AG20443 (cell line): ENCODE results near the gene SH3RF2.
"Not testable (repeated sequence)": the region's sequence is repeated elsewhere in the genome, so short reads cannot be mapped to it uniquely, and the experiment has no call there.

Experiments
- DNase-seq: peaks from one replicate; pipeline ENCODE4 v3.0.0; 2012; ENCODE audit warnings: low spot score, mixed read lengths

Gene SH3RF2, protein sequence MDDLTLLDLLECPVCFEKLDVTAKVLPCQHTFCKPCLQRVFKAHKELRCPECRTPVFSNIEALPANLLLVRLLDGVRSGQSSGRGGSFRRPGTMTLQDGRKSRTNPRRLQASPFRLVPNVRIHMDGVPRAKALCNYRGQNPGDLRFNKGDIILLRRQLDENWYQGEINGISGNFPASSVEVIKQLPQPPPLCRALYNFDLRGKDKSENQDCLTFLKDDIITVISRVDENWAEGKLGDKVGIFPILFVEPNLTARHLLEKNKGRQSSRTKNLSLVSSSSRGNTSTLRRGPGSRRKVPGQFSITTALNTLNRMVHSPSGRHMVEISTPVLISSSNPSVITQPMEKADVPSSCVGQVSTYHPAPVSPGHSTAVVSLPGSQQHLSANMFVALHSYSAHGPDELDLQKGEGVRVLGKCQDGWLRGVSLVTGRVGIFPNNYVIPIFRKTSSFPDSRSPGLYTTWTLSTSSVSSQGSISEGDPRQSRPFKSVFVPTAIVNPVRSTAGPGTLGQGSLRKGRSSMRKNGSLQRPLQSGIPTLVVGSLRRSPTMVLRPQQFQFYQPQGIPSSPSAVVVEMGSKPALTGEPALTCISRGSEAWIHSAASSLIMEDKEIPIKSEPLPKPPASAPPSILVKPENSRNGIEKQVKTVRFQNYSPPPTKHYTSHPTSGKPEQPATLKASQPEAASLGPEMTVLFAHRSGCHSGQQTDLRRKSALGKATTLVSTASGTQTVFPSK

DNA sequence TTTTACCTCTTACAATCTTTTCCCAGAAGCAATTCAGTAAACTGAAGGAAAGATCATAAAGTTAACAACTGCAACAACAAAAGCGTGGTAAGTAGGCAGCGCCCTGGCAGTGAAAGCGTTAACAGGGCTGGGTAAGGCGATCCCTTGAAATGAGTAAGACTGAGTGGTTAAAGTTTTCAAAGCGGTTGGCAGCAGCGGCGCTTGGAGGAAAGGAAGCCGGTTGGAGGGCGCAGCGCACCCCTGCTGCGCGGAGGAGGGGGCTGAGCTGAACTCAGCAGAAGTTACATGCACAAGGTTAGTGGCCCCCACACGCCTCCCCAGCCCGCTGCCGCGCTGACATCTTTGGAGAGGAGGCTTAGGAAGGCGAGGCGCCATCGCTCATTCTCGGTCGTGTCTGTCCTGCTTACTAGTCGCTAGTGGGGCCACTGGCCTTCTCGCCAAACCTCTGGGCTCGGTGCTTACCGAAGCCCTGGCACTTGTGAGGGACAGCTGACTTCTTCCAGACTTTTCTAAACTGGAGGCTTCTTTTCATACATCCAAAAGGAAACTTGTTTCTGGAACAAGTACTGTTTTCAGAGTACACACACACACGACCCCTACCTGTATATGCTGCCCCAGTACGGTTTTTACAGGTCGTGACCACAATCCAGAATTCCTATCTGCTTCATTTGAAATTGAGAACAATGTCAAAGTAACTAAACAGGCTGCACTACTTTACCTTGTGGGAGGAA is at the start of gene SH3RF2:
TSS of gene SH3RF2 (plus strand) at position 178 of the 731 bp plus-strand sequence. CDS start 1,351 bp downstream, outside the sequence.
- DNase-seq, result peak; percentile 80

DNA sequence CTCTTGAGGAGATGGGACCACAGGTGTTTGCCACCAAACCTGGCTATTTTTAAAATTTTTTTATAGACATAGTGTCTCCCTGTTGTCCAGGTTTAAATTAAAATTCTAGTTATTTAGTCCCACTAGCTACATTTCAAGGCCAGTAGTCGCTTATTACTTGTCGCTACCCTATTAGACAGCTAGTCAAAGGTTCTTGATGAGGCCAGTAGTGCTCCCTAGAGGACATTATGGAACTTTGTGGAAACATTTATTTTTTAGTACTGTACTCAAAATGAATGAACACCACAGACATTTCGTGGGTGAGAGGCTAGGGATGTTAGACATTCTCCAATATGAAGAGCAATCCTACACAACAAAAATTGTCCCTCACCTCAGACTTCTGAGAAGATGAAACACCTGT is 49.2 kb upstream of the SH3RF2 start:
- DNase-seq, result no peak

DNA sequence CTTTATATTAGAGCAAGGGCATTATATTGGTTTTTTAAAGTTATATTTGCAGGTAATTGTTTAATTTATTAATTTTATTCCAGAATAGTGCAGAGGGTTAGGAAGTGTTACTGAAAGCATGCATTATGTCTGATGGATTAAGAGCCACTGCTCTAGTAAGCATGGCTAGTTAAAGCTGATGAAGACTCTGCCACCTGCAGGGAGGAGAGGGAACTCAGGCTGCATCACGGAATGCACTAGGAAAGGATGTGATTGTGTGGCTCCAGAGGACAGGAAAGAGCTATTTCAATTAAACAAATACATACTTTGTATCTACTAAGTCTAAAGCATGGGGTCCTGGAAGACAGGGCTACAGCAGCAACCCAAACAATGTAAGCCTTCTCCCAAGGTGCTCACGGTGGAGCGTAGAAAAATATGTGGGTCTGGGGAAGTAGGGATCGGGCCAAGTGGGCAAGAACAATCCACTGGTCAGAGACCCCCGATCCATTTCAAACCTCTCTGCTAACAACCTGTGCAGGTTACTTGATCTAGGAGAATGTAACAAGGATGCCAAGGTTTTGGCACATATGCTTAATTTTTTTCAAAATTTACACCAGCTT is 48.3 kb upstream of the SH3RF2 start:
- peak; percentile 66 for DNase-seq

DNA sequence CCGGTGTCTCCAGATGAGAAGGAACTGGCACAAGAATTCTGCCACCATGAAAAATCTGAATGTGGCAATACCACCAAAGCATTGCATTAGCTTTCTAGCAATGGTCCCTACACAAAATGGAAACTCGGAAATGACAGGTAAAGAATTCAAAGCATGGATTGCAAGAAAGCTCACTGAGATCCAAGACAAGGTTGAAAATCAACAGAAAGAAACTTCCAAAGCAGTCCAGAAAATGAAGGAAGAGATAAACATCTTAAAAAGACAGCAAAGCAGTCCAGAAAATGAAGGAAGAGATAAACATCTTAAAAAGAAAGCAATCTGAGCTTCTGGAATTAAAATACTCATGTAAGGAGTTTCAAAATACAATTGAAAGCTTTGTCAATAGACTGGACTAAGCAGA is 46.8 kb upstream of the SH3RF2 start:
- DNase-seq, result no peak

DNA sequence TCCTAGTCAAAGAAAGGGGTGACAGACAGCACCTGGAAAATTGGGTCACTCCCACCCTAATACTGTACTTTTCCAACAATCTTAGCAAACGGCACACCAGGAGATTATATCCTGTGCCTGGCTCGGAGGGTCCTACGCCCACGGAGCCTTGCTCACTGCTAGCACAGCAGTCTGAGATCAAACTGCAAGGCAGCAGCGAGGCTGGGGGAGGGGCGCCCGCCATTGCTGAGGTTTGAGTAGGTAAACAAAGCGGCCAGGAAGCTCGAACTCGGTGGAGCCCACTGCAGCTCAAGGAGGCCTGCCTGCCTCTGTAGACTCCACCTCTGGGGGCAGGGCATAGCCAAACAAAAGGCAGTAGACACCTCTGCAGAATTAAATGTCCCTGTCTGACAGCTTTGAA is 45.0 kb upstream of the SH3RF2 start:
- not testable (repeated sequence) for DNase-seq

DNA sequence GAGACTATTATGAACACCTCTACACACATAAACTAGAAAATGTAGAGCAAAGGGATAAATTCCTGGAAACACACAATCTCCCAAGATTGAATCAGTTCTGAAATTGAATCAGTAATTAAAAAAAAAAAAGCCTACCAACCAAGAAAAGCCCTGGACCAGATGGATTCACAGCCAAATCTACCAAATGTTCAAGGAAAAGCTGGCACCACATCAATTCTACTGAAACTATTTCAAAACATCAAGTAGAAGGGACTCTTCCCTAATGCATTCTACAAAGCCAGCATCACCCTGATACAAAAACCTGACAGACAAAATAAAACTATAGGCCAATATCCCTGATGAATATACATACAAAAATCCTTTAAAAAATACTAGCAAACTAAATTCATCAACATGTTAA is 38.2 kb upstream of the SH3RF2 start:
- DNase-seq, result no peak

DNA sequence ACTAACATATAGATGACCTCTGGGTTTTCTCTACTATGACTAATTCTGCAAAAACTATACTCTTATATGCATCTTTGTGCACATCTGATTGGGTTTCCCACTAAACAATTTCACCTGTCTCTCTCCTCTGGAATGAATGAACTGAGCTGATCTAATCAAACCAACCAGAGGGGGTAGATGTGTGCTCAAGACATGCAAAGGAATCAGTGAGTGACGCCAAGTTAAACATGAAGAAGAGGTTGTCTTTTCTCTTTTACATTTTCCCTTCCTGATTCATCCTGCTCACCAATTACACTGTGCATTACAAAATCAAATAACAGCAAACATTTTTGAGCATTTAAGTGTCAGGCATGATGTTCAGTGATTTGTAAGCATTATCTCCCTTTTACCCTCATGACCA is 34.0 kb upstream of the SH3RF2 start:
- DNase-seq, result no peak

DNA sequence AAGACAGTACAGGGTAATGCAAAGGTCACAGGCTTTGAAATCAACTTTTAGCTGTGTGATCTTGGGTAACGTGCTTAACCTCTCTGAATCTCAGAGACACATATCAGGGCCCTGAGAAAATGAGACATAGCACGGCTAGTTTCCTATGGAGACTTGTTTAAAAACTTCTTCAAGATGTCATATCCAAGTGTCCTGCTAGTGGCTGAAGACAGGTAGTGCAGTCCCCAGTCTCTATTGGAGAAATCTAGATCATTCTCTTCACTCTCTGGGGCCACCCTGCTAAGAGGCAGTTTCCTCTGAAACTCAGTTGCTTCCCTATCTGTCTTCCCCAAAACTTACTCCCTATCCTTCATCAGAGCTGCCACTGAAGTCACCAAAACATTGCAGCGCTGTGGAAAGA is 33.3 kb upstream of the SH3RF2 start:
- no peak for DNase-seq

DNA sequence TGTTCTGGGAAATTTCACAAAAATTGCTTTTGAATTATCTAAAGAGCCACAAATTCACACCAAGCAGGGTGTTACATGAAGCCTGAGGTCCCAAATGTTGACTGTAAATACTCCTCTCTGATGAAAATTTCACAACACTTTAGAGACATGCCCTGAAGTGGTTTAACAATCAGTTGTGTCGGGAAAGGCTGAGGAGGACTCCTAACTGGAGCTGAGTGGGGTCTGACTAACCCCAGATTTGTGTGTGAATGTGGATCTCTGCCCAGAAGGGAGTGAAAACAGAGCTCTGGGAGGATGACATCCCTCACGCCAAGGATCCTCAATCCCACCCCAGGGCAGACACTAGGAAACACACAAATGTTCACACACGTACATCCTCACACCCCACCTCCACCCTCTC is 32.5 kb upstream of the SH3RF2 start:
- peak; percentile 58 for DNase-seq

DNA sequence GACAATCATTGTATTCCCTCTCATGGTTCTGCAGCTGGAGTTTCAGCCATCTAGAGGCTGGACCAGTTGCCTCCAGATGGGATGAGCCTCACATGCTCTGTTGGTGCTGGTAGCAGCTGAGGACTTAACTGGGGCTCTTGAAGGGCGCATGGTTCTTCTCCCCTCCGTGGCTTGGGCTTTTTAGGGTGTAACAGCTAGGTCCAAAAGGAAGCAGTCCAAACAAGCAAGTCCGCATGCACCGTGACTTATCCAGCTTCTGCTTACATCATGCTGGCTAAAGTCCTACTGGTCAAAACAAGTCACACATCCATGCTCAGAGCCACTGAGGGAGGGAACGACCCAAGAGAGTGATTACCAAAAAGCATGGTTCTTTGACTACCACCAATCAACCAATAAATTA is 31.6 kb upstream of the SH3RF2 start:
- DNase-seq, result no peak

DNA sequence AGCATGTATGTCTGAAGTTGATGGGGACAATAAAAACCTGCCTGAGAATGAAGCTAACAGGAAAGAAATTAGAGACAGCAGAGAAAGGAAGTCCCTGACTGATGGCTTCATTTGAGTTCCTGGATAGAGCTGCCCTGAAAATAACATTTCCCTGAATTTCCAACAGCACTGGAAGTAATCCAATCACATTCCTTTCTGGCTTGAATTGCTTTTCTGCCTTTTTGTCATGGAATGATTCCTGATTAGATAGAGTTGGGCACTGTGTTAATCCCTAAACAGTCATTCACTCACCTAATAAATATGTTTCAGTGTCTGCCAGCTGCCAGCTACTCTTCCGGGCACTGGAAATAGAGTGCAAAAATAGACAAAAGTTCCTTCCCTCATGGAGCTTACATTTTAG is 30.0 kb upstream of the SH3RF2 start:
- DNase-seq, result peak; percentile 25

DNA sequence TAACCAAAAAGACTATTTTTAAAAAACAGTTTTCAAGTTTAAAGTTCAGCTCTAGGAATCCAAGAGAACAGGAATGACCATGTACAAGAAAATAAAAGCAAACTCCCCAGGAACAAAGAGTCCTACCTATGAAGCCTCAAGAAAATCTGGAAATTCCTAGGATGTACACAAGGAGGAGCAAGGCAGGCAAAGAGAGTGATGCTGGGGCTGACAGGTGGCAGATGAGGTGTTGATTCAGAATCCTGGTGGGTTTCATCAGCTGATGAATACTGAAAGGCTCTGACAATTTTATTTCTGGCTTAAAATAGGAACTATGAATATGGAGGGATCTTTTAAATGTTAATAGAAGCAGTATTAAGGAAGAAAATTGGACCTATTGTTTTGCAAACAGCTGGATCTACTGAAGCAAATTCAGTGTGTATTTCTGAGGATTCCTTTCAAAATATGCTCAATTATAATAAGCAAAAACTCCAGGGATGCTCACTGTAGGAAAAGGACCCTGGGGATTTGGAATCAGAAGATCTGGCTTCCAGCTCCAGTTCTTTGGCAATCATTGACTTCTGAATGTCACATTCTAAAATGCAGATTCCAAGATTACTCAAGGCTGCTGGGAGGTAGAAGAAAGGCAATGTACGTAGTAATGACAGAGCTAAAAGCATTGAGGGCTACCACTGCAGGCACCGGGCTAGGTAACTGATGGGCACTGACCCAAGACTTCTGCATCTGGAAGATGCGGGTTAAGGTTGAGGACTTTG is 28.0 kb upstream of the SH3RF2 start:
- DNase-seq, result no peak

DNA sequence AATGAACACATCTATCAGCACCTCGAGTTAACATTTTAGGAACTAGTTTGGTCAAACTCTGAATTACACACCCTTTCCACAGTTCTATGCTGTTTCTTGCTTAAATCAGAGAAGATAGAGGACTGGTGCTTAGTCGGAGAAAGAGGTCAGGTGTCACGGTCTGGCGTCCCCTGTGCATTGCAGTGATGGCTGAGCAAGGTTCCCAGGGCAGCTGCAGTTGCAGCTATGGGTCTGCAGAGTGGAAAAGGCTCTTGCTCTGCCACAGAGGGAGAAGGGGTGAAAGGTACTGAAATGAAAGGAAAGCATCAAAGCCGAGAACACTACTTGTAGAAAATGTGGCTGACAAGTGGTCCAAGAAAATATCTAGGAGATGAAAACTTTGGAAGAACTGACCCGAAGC is 25.2 kb upstream of the SH3RF2 start:
- DNase-seq, result no peak

DNA sequence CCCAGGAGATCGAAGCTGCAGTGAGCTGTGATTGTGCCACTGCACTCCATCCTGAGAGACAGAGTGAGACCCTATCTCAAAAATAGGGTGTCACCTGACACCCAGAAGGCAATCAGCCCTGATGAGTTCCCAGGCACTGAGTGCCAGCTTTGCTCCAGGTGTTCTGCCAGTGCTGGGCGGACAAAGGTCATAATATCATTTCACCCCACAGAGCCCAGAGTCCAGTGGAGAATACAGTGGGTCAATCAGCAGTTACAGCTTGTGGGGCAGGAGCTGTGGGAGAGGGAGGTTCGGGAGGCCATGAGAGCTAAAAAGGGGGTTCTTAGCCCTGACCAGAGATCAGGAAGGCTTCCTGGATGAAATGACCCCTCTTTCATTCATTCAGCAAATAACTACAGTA is 24.4 kb upstream of the SH3RF2 start:
- no peak for DNase-seq

DNA sequence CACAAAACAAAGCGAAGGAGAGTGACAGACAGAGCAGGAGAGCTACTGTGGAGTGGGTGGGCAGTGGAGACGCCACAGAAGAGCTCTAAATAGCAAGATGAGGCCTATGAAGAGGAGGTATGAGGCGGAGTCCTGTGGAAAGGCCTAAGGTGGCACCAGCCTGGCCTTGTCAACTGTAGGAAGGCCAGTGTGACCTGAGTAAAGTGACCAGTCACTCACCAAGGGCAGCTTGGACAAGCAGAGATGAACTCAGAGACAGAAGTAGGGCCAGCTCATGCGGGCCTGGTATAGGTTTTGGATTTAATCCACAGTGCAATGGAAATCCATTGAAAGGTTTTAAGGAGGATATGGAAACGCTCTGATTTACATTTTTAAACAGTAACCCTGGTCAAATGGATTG is 23.8 kb upstream of the SH3RF2 start:
- DNase-seq, result no peak

DNA sequence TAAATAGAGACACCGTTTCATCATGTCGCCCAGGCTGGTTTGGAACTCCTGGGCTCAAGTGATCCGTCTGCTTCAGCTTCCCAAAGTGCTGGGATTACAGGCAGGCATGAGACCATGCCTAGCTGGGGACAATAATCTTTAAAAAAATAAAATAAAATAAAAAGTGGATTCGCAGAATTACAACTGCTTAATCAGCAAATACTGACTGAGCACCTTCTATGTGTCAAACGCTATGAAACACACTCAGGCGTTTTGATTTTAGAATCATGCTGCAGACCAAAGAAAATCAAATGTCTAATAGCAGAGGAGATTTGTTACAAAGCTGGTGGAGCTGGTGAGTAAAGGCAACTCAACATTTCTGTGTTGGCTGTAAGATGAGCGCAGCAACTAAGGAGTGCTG is 22.7 kb upstream of the SH3RF2 start:
- no peak for DNase-seq

DNA sequence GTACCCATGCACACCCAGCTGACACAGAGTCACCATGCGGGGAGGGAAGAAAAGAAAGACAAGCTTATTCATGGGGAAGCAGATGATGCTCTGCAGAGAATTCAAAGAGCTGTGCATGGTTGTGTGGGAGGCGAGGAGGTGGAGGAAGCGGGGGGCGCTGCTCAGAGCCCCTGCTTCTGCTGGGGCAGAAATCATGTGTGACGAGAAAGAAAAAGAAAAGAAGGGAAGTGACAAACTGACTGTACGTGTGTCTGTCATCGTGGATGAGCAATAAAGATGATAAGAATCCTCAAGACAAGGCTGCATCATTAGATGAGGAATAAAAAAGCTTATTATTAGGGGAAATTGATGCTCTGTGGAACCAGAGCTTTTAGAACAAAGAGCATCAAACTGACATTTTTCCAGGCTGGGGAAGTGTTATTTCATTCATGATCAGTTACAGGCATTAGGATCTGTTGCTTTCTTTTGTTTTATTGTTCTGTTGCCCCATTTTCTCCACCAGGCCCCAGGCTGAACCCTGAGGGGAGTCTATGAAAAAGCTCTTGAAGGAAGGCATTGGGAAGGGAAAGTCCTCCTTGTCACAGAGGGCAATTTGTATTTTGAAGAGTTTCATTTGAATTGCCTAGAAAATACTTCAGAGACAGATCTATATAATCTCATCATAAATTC is 20.3 kb upstream of the SH3RF2 start:
- DNase-seq, result no peak

DNA sequence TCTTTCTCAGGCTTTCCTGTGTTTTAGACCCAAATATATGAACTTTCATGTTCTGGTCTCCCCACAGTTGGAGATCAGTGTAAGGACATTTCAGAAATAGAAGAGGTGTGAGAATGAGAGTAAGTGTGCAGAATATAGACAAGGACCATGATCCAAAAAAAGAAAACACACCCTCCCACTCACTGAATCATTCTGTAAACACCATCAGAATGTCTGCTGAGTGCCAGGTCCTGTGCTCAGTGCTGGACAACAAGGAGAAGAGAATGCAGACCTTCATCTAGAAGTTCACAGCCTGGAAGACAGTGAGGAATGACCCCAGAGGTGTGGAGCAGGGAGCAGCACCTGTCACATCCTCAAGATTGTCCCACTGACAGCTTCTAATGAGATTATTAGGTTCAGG is 19.1 kb upstream of the SH3RF2 start:
- peak; percentile 28 for DNase-seq

DNA sequence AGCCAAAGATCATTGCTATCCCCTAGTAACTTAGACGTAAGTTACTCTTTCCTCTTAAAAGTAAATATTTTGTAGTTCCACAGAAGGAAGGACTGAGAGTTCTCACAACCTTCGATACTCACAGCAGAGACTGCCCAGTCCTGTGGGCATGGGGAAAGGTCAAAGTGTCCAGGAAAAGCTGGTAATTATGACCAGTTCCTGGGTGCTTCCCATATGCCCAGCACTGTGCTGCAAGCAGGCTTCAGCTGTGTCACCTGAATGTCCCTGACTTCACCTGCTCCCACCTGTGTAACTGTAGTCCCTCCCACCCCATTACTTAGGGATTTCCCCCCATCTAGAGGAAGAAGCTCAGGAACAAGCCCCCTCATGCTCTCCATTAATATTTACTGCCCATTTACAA is 18.0 kb upstream of the SH3RF2 start:
- no peak for DNase-seq

DNA sequence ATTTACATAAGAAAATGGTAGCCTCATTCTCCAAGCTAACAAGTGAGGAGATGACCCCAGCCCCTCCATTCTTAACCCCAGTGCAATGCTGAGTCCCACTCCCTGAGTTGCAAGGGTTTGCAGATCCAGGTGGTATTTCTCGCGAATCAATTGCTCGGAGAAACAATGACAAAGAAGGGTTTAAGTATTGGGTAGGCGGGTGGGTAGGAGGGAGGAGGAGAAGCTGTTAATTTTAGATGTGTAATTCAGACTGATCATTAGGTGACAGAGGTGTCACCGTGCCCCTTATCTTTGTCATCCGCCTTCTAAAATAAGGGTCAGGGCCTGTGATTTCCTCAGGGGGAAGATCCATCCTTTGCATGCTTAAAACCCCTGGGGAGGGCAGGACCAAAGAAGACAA is 17.0 kb upstream of the SH3RF2 start:
- DNase-seq, result no peak

DNA sequence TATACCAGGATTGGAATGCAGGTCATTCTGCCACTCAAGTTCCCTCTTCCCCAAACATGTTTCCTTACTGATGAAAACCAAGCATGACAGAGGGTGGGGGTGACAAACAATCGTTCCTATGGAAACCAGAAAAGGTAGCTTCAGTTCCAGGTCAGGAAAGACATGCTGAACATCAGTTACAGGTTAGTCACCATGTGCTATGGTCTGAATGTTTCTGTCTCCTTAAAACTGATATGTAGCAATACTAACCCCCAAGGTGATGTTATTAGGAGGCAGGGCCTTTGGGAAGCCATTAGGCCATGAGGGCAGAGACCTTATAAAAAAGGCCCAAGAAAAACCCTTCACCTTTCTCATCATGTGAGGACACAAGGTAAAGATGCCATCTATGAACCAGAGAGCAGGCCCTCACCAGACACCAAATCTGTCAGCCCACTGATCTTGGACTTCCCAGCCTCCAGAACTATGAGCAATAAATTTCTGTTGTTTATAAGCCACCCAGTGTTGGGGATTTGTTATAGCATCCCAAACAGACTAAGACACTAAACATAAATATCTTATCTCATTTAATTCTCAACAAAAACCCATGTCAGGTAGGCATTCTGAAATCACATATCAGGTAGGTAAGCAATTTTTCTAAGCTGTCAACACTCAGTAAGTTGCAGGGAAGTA is 15.7 kb upstream of the SH3RF2 start:
- DNase-seq, result no peak
